H1 (cell line): ENCODE results near the gene STEAP1B. TPM values are rescaled to one million over a fixed set of nuclear protein-coding genes. Genes with fewer than 3 reads are reported as not detected.

Experiments
- CTCF ChIA-PET: fragments of 300-600 bp; sonication (Branson Sonifier 250); formaldehyde crosslinking; loops from one replicate; lab custom pipeline; 2021; ENCODE audit not compliant: partially characterized antibody; lab: Charles Lee
- POLR2A ChIA-PET: fragments of 300-600 bp; sonication (Branson Sonifier 250); formaldehyde crosslinking; loops from one replicate; lab custom pipeline; 2021; ENCODE audit warnings: inconsistent platforms; ENCODE audit not compliant: partially characterized antibody; lab: Charles Lee
- DNase-seq, 2 experiments: peaks; one replicate each; pipeline versions ENCODE4 v3.0.0 to v3.0.0-alpha.2; 2010 to 2022; ENCODE audit warnings: low spot score in 2 of 2, low read depth in 1 of 2, mixed read lengths in 1 of 2
- FAIRE-seq: peaks from 2 replicates; lab custom pipeline; 2011; peaks lifted over from hg19 to GRCh38; lab: Jason Lieb, UNC
- H2AFZ ChIP-seq: 2 replicates; pipeline ENCODE4 v1.8.1; 2012; ENCODE audit warnings: low read length, inconsistent platforms
- H2AK5ac ChIP-seq: 2 replicates; pipeline ENCODE4 v1.6.1; 2013; ENCODE audit warnings: low read depth, low read length
- H2BK120ac ChIP-seq: replicated peaks from 2 replicates; pipeline ENCODE3; 2013; ENCODE audit warnings: low read depth, low read length, inconsistent platforms
- H2BK12ac ChIP-seq: 2 replicates; pipeline ENCODE4 v1.6.1; 2013; ENCODE audit warnings: low read depth, low read length
- H2BK15ac ChIP-seq: 2 replicates; pipeline ENCODE4 v1.6.1; 2013; ENCODE audit warnings: low read length
- H2BK20ac ChIP-seq: 2 replicates; pipeline ENCODE4 v1.6.1; 2013; ENCODE audit warnings: low read length
- H2BK5ac ChIP-seq: 2 replicates; pipeline ENCODE4 v1.6.1; 2013; ENCODE audit warnings: low read depth, low read length
- H3K14ac ChIP-seq: 2 replicates; pipeline ENCODE4 v1.6.1; 2013; ENCODE audit warnings: inconsistent platforms; ENCODE audit not compliant: insufficient read length
- H3K18ac ChIP-seq: 2 replicates; pipeline ENCODE4 v1.6.1; 2013; ENCODE audit warnings: low read length; ENCODE audit errors: extremely low read depth
- H3K23ac ChIP-seq: 2 replicates; pipeline ENCODE4 v1.6.1; 2013; ENCODE audit warnings: inconsistent platforms; ENCODE audit not compliant: insufficient read length
- H3K23me2 ChIP-seq: 2 replicates; pipeline ENCODE4 v1.6.1; 2013; ENCODE audit warnings: low read depth, low read length
- H3K27ac ChIP-seq: 2 replicates; pipeline ENCODE4 v1.6.1; 2011; ENCODE audit warnings: low read depth, low read length, inconsistent platforms
- H3K27me3 ChIP-seq, 4 experiments: replicated peaks in 1 of 4; 1 replicate in 1 of 4; 2 replicates in 3 of 4; pipeline versions ENCODE4 v1.6.1 to v1.8.1; 2011 to 2013; ENCODE audit warnings: low read length in 3 of 4, mild to moderate bottlenecking in 3 of 4, inconsistent platforms in 2 of 4, mixed read lengths in 2 of 4, moderate library complexity in 1 of 4; ENCODE audit not compliant: control insufficient read depth in 3 of 4, insufficient read depth in 3 of 4; ENCODE audit errors: extremely low read depth in 1 of 4
- H3K36me3 ChIP-seq, 4 experiments: 2 replicates each; pipeline versions ENCODE4 v1.6.1 to v1.8.1; 2011 to 2013; ENCODE audit warnings: mild to moderate bottlenecking in 4 of 4, low read length in 3 of 4, moderate library complexity in 2 of 4, control low read depth in 1 of 4, inconsistent platforms in 1 of 4; ENCODE audit not compliant: insufficient read depth in 4 of 4, control insufficient read depth in 2 of 4
- H3K4ac ChIP-seq: replicated peaks from 2 replicates; pipeline ENCODE3; 2013; ENCODE audit warnings: low read length, low read depth, mixed read lengths, inconsistent platforms; ENCODE audit not compliant: insufficient read length
- H3K4me1 ChIP-seq, 4 experiments: replicated peaks in 1 of 4; 1 replicate in 1 of 4; 2 replicates in 3 of 4; pipeline versions ENCODE4 v1.6.1 to v1.8.1; 2011 to 2013; ENCODE audit warnings: low read length in 3 of 4, inconsistent platforms in 2 of 4, mixed read lengths in 1 of 4; ENCODE audit not compliant: insufficient read depth in 4 of 4, control insufficient read depth in 3 of 4
- H3K4me2 ChIP-seq, 2 experiments: 2 replicates each; pipeline versions ENCODE4 v1.6.1 to v1.8.1; 2011 to 2013; ENCODE audit warnings: low read depth in 2 of 2, low read length in 2 of 2, control low read depth in 1 of 2, inconsistent platforms in 1 of 2, mild to moderate bottlenecking in 1 of 2; ENCODE audit not compliant: insufficient read depth in 1 of 2
- H3K4me3 ChIP-seq, 4 experiments: fragments of 200-600, 300-600 bp in 1 of 4; sonication (generic), shearing (Covaris generic), sonication (Bioruptor Twin) in 1 of 4; 2 replicates each; pipeline versions ENCODE4 v1.5.1 to v1.8.1; 2011 to 2016; ENCODE audit warnings: low read length in 4 of 4, low read depth in 3 of 4, control low read depth in 2 of 4, inconsistent platforms in 2 of 4, mild to moderate bottlenecking in 2 of 4, mixed read lengths in 1 of 4, moderate library complexity in 1 of 4; ENCODE audit not compliant: insufficient read depth in 2 of 4; ENCODE audit errors: extremely low read depth in 1 of 4
- H3K56ac ChIP-seq: replicated peaks from 2 replicates; pipeline ENCODE3; 2013; ENCODE audit warnings: low read depth, mild to moderate bottlenecking, mixed read lengths, low read length, inconsistent platforms; ENCODE audit not compliant: insufficient read length
- H3K79me1 ChIP-seq: 2 replicates; pipeline ENCODE4 v1.6.1; 2013; ENCODE audit warnings: low read depth, low read length, control low read depth
- H3K79me2 ChIP-seq, 2 experiments: 2 replicates each; pipeline versions ENCODE4 v1.6.1 to v1.8.1; 2012 to 2013; ENCODE audit warnings: low read length in 2 of 2, mild to moderate bottlenecking in 2 of 2, inconsistent platforms in 1 of 2; ENCODE audit not compliant: insufficient read depth in 2 of 2, control insufficient read depth in 1 of 2
- H3K9ac ChIP-seq, 4 experiments: replicated peaks in 1 of 4; 1 replicate in 1 of 4; 2 replicates in 3 of 4; pipeline versions ENCODE4 v1.6.1 to v1.8.1; 2011 to 2013; ENCODE audit warnings: low read depth in 3 of 4, low read length in 3 of 4, control low read depth in 2 of 4, mild to moderate bottlenecking in 2 of 4, moderate library complexity in 2 of 4, inconsistent platforms in 1 of 4; ENCODE audit errors: extremely low read depth in 1 of 4
- H3K9me3 ChIP-seq, 2 experiments: 2 replicates each; pipeline versions ENCODE4 v1.6.1 to v1.8.1; 2012 to 2013; ENCODE audit warnings: mild to moderate bottlenecking in 2 of 2, moderate library complexity in 2 of 2, control low read depth in 1 of 2, inconsistent platforms in 1 of 2, low read depth in 1 of 2, low read length in 1 of 2, mixed read lengths in 1 of 2; ENCODE audit not compliant: insufficient read depth in 2 of 2
- H4K20me1 ChIP-seq, 2 experiments: replicated peaks in 1 of 2; 2 replicates each; pipeline versions ENCODE3 to v1.8.1; 2011 to 2013; ENCODE audit warnings: inconsistent platforms in 2 of 2, low read length in 2 of 2, mild to moderate bottlenecking in 1 of 2; ENCODE audit not compliant: insufficient read depth in 2 of 2, control insufficient read depth in 1 of 2
- H4K5ac ChIP-seq: 2 replicates; pipeline ENCODE4 v1.6.1; 2013; ENCODE audit warnings: low read length, low read depth, mixed read lengths, inconsistent platforms; ENCODE audit not compliant: insufficient read length
- H4K8ac ChIP-seq: 2 replicates; pipeline ENCODE4 v1.8.0; 2013; ENCODE audit warnings: mild to moderate bottlenecking, moderate library complexity, low read length, inconsistent platforms; ENCODE audit not compliant: insufficient read depth; ENCODE audit errors: extremely low read depth
- H4K91ac ChIP-seq: replicated peaks from 2 replicates; pipeline ENCODE3; 2013; ENCODE audit warnings: low read length, mixed read lengths, inconsistent platforms; ENCODE audit not compliant: insufficient read length
- CBX8 ChIP-seq: fragments of 300-800, 300-1000 bp; sonication (generic); IDR thresholded peaks from 2 replicates; pipeline ENCODE4 v1.7.1; 2016; ENCODE audit warnings: low read depth, low read length, borderline replicate concordance
- CTBP2 ChIP-seq: IDR thresholded peaks from 2 replicates; pipeline ENCODE4 v1.7.0; 2011; ENCODE audit warnings: borderline replicate concordance, mild to moderate bottlenecking, moderate library complexity, mixed read lengths, low read length; ENCODE audit not compliant: insufficient read depth, insufficient read length
- GABPA ChIP-seq: IDR thresholded peaks from 2 replicates; pipeline ENCODE4 v1.6.1; 2011; ENCODE audit warnings: mild to moderate bottlenecking, low read length, moderate library complexity, borderline replicate concordance; ENCODE audit not compliant: insufficient read depth
- RFX5 ChIP-seq: IDR thresholded peaks from 2 replicates; pipeline ENCODE4 v1.6.1; 2011; ENCODE audit warnings: low read depth, low read length, improper control_type of control experiment, borderline replicate concordance
- SIN3A ChIP-seq, 2 experiments: IDR thresholded peaks in 1 of 2; conservative IDR thresholded peaks in 1 of 2; 2 replicates each; pipeline ENCODE4 v1.6.1; 2011 to 2012; ENCODE audit warnings: low read length in 2 of 2, improper control_type of control experiment in 1 of 2, low read depth in 1 of 2, mild to moderate bottlenecking in 1 of 2
- WGBS, 2 experiments: shearing (Covaris generic) in 1 of 2; methylation state at CpG; one replicate each; pipeline versions ENCODE4 v1.1.6 to v1.1.7; 2013 to 2015; ENCODE audit warnings: low lambda C conversion rate in 2 of 2, mixed read lengths in 2 of 2, inconsistent platforms in 1 of 2, low coverage in 1 of 2, missing lambda C conversion rate in 1 of 2; ENCODE audit not compliant: insufficient replicate concordance in 2 of 2, insufficient coverage in 1 of 2, insufficient read length in 1 of 2; ENCODE audit errors: extremely low coverage in 1 of 2, missing lambda C conversion rate in 1 of 2; 5-methylcytosine and 5-hydroxymethylcytosine counted together
- polyA plus RNA-seq, 7 experiments: library from polyadenylated mRNA; depleted of rRNA in 3 of 7; stranded (reverse) in 5 of 7; unstranded in 2 of 7; fragments of >200 nt in 5 of 7; fragments of 200-250 nt in 2 of 7; gene quantifications; 1 replicate in 5 of 7; 2 replicates in 1 of 7; 4 replicates in 1 of 7; pipeline versions ENCODE4 v1.2.1 to v1.2.3, GENCODE V29; 2011 to 2013; ENCODE audit warnings: missing spikeins in 2 of 7, mixed read lengths in 2 of 7
- total RNA-seq: library from RNA; stranded (reverse); fragmentation: NEBNext Ultra II Directional; extraction: Animal tissue kit (Norgen Biotek cat#: 25700); gene quantifications from 2 replicates; pipeline ENCODE4 v1.2.1, GENCODE V29; 2021

STEAP1B gene
- total and polyA plus RNA-seq, 2 of the 8 experiments (the other 6 are each of a cell fraction or from before 2014, with no cell fraction given) = 5.4 to 8.7 TPM

DNA sequence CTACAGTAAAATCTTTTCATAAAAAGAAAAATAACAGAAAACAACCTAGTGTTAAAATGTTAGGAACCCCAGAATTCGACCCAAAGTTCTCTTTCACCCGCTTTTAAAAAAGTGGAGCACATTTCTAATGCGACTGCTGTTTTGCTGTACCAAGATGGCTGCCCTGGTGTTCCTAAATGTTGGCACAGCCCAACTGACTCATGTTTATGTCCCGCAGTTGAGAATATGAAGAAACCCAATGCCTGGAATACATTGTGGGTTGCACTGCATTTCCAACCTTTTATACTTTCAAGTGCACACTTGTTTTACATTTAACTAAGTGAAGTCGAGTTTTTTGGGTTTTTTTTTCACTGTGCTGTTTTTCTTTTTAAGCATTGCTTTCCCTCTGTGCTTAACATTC, 944 bp downstream of the STEAP1B start:
- H3K9me3 ChIP-seq = no peaks in the 10 kb centered on the region
- no peak overlapping the region for H3K9ac ChIP-seq
- peak overlapping the region in 1 of 2 experiments; percentile 52; a peak in 1 of 4 replicates for H3K4me2 ChIP-seq
- no peak overlapping the region for H3K18ac ChIP-seq
- no peak overlapping the region for H2BK120ac ChIP-seq
- POLR2A ChIA-PET = no interaction called here
- no peak overlapping the region for H2BK15ac ChIP-seq
- H3K4me3 ChIP-seq = no peak overlapping the region
- no peak overlapping the region for H2BK20ac ChIP-seq
- TF ChIP-seq CBX8 (no peak), GABPA (no peak), CTBP2 (no peak), RFX5 (no peak), SIN3A (conservative IDR thresholded peaks at IDR 0.05 in 1 of 2, IDR thresholded peaks at IDR 0.05 in 1 of 2; ENCODE audit: low read depth in 1 of 2, low read length in 2 of 2) (no peak)
- no peak overlapping the region for H3K14ac ChIP-seq
- 95% methylated on average over 5 of the region's 5 CpGs; no CpG with 5 or more reads in 1 of the 2 experiments for WGBS, 2 experiments
- H4K91ac ChIP-seq = no peak overlapping the region
- no peak overlapping the region for H2AFZ ChIP-seq
- no peak overlapping the region for H2AK5ac ChIP-seq
- no peaks in the 10 kb centered on the region for H4K20me1 ChIP-seq
- H3K27me3 ChIP-seq = peaks cover 0 to 4% (median 0%) of the 10 kb centered on the region in 4 experiments; a peak in 2 of 7 replicates
- CTCF ChIA-PET = no interaction called here
- no peak overlapping the region for H4K8ac ChIP-seq
- no peak overlapping the region for H3K23ac ChIP-seq
- H3K4me1 ChIP-seq = peaks cover 0 to 2% (median 0%) of the 10 kb centered on the region in 4 experiments; a peak in 1 of 7 replicates
- H3K4ac ChIP-seq = no peak overlapping the region
- no peak overlapping the region for H2BK12ac ChIP-seq
- no peak overlapping the region for H3K27ac ChIP-seq
- H4K5ac ChIP-seq = no peak overlapping the region
- no peak overlapping the region for H2BK5ac ChIP-seq
- no peaks in the 10 kb centered on the region for H3K79me2 ChIP-seq
- no peaks in the 10 kb centered on the region for H3K79me1 ChIP-seq
- DNase-seq = no peak
- no peak for FAIRE-seq
- no peak overlapping the region for H3K56ac ChIP-seq
- H3K36me3 ChIP-seq = no peaks in the 10 kb centered on the region
- H3K23me2 ChIP-seq = peaks cover 2% of the 10 kb centered on the region; the same call in 1 of the 2 replicates
